ENCODE data around the gene PTPN4.
A peak's percentile ranks its signal among the peaks of the same experiment; 100 is the strongest.

PTPN4 gene

GRCh38 chr2:119746836-119747686 lies 12.7 kb upstream of the PTPN4 start:
- DNase-seq = no peak
- Mint-ChIP-seq H3K4me3 (no peak overlapping the region), H3K36me3 (ENCODE audit: low read depth) (no peaks in the 10 kb centered on the region), H3K4me1 (ENCODE audit: low read depth) (peaks cover 4% of the 10 kb centered on the region), H3K9me3 (no peaks in the 10 kb centered on the region), H3K27ac (no peak overlapping the region), H3K27me3 (peaks cover 10% of the 10 kb centered on the region)

GRCh38 chr2:119748135-119748534 lies 11.6 kb upstream of the PTPN4 start:
- H3K9me3 Mint-ChIP-seq = no peaks in the 10 kb centered on the region
- DNase-seq = no peak
- H3K27ac Mint-ChIP-seq = no peak overlapping the region
- H3K4me3 Mint-ChIP-seq = no peak overlapping the region
- H3K36me3 Mint-ChIP-seq (ENCODE audit: low read depth) = no peaks in the 10 kb centered on the region
- peaks cover 4% of the 10 kb centered on the region for H3K4me1 Mint-ChIP-seq (ENCODE audit: low read depth)
- H3K27me3 Mint-ChIP-seq = peaks cover 10% of the 10 kb centered on the region

GRCh38 chr2:119749477-119750012 lies 10.2 kb upstream of the PTPN4 start:
- Mint-ChIP-seq H3K4me1 (ENCODE audit: low read depth) (peaks cover 5% of the 10 kb centered on the region), H3K4me3 (no peak overlapping the region), H3K27ac (no peak overlapping the region), H3K9me3 (no peaks in the 10 kb centered on the region), H3K36me3 (ENCODE audit: low read depth) (no peaks in the 10 kb centered on the region), H3K27me3 (peaks cover 8% of the 10 kb centered on the region)
- DNase-seq = no peak

- H3K4me3 Mint-ChIP-seq = no peak overlapping the region
- H3K9me3 Mint-ChIP-seq = no peaks in the 10 kb centered on the region
- no peak for DNase-seq
- H3K4me1 Mint-ChIP-seq (ENCODE audit: low read depth) = peaks cover 12% of the 10 kb centered on the region
- no peaks in the 10 kb centered on the region for H3K36me3 Mint-ChIP-seq (ENCODE audit: low read depth)
- no peaks in the 10 kb centered on the region for H3K27me3 Mint-ChIP-seq
- H3K27ac Mint-ChIP-seq = no peak overlapping the region
These were observed 8.0 kb upstream of the PTPN4 start for GRCh38 chr2:119751706-119752105.

GRCh38 chr2:119753041-119753929 lies 6.4 kb upstream of the PTPN4 start:
- Mint-ChIP-seq H3K27me3 (no peaks in the 10 kb centered on the region), H3K9me3 (no peaks in the 10 kb centered on the region), H3K4me3 (no peak overlapping the region), H3K27ac (no peak overlapping the region), H3K4me1 (ENCODE audit: low read depth) (peaks cover 22% of the 10 kb centered on the region), H3K36me3 (ENCODE audit: low read depth) (no peaks in the 10 kb centered on the region)
- DNase-seq = no peak

- no peaks in the 10 kb centered on the region for H3K36me3 Mint-ChIP-seq (ENCODE audit: low read depth)
- H3K27ac Mint-ChIP-seq = no peak overlapping the region
- H3K27me3 Mint-ChIP-seq = no peaks in the 10 kb centered on the region
- no peak overlapping the region for H3K4me3 Mint-ChIP-seq
- peaks cover 29% of the 10 kb centered on the region for H3K4me1 Mint-ChIP-seq (ENCODE audit: low read depth)
- H3K9me3 Mint-ChIP-seq = no peaks in the 10 kb centered on the region
- DNase-seq = no peak
These were observed 5.8 kb upstream of the PTPN4 start for GRCh38 chr2:119753930-119754321.

GRCh38 chr2:119755906-119756305 lies 3.8 kb upstream of the PTPN4 start:
- no peaks in the 10 kb centered on the region for H3K9me3 Mint-ChIP-seq
- no peak overlapping the region for H3K4me3 Mint-ChIP-seq
- peaks cover 32% of the 10 kb centered on the region for H3K4me1 Mint-ChIP-seq (ENCODE audit: low read depth)
- no peak overlapping the region for H3K27ac Mint-ChIP-seq
- H3K36me3 Mint-ChIP-seq (ENCODE audit: low read depth) = peaks cover 9% of the 10 kb centered on the region
- no peaks in the 10 kb centered on the region for H3K27me3 Mint-ChIP-seq
- no peak for DNase-seq

- Mint-ChIP-seq H3K27ac (peak overlapping the region; percentile 80), H3K36me3 (ENCODE audit: low read depth) (peaks cover 11% of the 10 kb centered on the region), H3K9me3 (no peaks in the 10 kb centered on the region), H3K4me3 (no peak overlapping the region), H3K4me1 (ENCODE audit: low read depth) (peaks cover 38% of the 10 kb centered on the region), H3K27me3 (no peaks in the 10 kb centered on the region)
- peak; percentile 52 for DNase-seq
These were observed 2.9 kb upstream of the PTPN4 start for GRCh38 chr2:119756837-119757236.

GRCh38 chr2:119758881-119759450 lies 756 bp upstream of the PTPN4 start:
- Mint-ChIP-seq H3K27me3 (no peaks in the 10 kb centered on the region), H3K4me3 (peak overlapping the region; percentile 92), H3K27ac (peak overlapping the region; percentile 96), H3K36me3 (ENCODE audit: low read depth) (peaks cover 11% of the 10 kb centered on the region), H3K4me1 (ENCODE audit: low read depth) (peaks cover 53% of the 10 kb centered on the region), H3K9me3 (no peaks in the 10 kb centered on the region)
- DNase-seq = no peak

- peak overlapping the region; percentile 90 for H3K27ac Mint-ChIP-seq
- DNase-seq = no peak
- peak overlapping the region; percentile 84 for H3K4me3 Mint-ChIP-seq
- no peaks in the 10 kb centered on the region for H3K27me3 Mint-ChIP-seq
- H3K36me3 Mint-ChIP-seq (ENCODE audit: low read depth) = peaks cover 14% of the 10 kb centered on the region
- H3K9me3 Mint-ChIP-seq = no peaks in the 10 kb centered on the region
- peaks cover 65% of the 10 kb centered on the region for H3K4me1 Mint-ChIP-seq (ENCODE audit: low read depth)
These were observed 674 bp downstream of the PTPN4 start for GRCh38 chr2:119760237-119760955.

- H3K9me3 Mint-ChIP-seq = no peaks in the 10 kb centered on the region
- peaks cover 69% of the 10 kb centered on the region for H3K4me1 Mint-ChIP-seq (ENCODE audit: low read depth)
- H3K36me3 Mint-ChIP-seq (ENCODE audit: low read depth) = peaks cover 14% of the 10 kb centered on the region
- H3K27me3 Mint-ChIP-seq = no peaks in the 10 kb centered on the region
- peak overlapping the region; percentile 90 for H3K27ac Mint-ChIP-seq
- peak overlapping the region; percentile 84 for H3K4me3 Mint-ChIP-seq
- DNase-seq = no peak
These were observed 1.2 kb downstream of the PTPN4 start for GRCh38 chr2:119760956-119761275.

- peaks cover 13% of the 10 kb centered on the region for H3K36me3 Mint-ChIP-seq (ENCODE audit: low read depth)
- no peaks in the 10 kb centered on the region for H3K27me3 Mint-ChIP-seq
- H3K4me3 Mint-ChIP-seq = no peak overlapping the region
- no peak overlapping the region for H3K27ac Mint-ChIP-seq
- H3K9me3 Mint-ChIP-seq = no peaks in the 10 kb centered on the region
- H3K4me1 Mint-ChIP-seq (ENCODE audit: low read depth) = peaks cover 47% of the 10 kb centered on the region
- no peak for DNase-seq
These were observed 5.1 kb downstream of the PTPN4 start for GRCh38 chr2:119764832-119765231.

- H3K4me1 Mint-ChIP-seq (ENCODE audit: low read depth) = peaks cover 47% of the 10 kb centered on the region
- no peaks in the 10 kb centered on the region for H3K27me3 Mint-ChIP-seq
- no peak for DNase-seq
- H3K36me3 Mint-ChIP-seq (ENCODE audit: low read depth) = peaks cover 9% of the 10 kb centered on the region
- H3K4me3 Mint-ChIP-seq = no peak overlapping the region
- no peak overlapping the region for H3K27ac Mint-ChIP-seq
- H3K9me3 Mint-ChIP-seq = no peaks in the 10 kb centered on the region
These were observed 5.8 kb downstream of the PTPN4 start for GRCh38 chr2:119765433-119766002.

GRCh38 chr2:119766944-119767343 lies 7.2 kb downstream of the PTPN4 start:
- Mint-ChIP-seq H3K27ac (no peak overlapping the region), H3K27me3 (no peaks in the 10 kb centered on the region), H3K9me3 (no peaks in the 10 kb centered on the region), H3K4me1 (ENCODE audit: low read depth) (peaks cover 49% of the 10 kb centered on the region), H3K36me3 (ENCODE audit: low read depth) (peaks cover 7% of the 10 kb centered on the region), H3K4me3 (no peak overlapping the region)
- no peak for DNase-seq
